Erythroblast (primary cell): ENCODE measurements around the gene HM13.

Experiments used
- GATA1 ChIP-seq: IDR thresholded peaks from 2 replicates; pipeline ENCODE4 v1.6.1; 2011; ENCODE audit warnings: low read depth, mild to moderate bottlenecking, control low read depth, low read length, moderate library complexity
- POLR2A ChIP-seq: IDR thresholded peaks from 2 replicates; pipeline ENCODE4 v1.6.1; 2011; ENCODE audit warnings: mild to moderate bottlenecking, low read length

GRCh38 chr20:31484001-31484400 is 30.2 kb upstream of the HM13 start:
- TF ChIP-seq POLR2A (no peak), GATA1 (no peak)
